SK-N-SH (cell line): Measurements from ENCODE around the gene STX16. TPM values are rescaled to one million over a fixed set of nuclear protein-coding genes. Genes with fewer than 3 reads are reported as not detected.

Experiments
- CTCF ChIA-PET: fragments of 300-600, 350-600 bp; formaldehyde crosslinking; extraction: SDS; loops from one replicate; lab custom pipeline; 2021; lab: Yijun Ruan, JAX
- POLR2A ChIA-PET: fragments of 350-600 bp; sonication (Branson Sonifier 250); formaldehyde crosslinking; extraction: SDS; loops from one replicate; lab custom pipeline; 2020; ENCODE audit warnings: antibody characterized with exemption, inconsistent platforms; lab: Yijun Ruan, JAX
- DNase-seq: peaks from one replicate; pipeline ENCODE4 v3.0.0; 2012
- H2AFZ ChIP-seq: fragments of 200-600 bp; sonication (generic); 2 replicates; pipeline ENCODE4 v1.8.1; 2016; ENCODE audit warnings: antibody characterized with exemption, mild to moderate bottlenecking, low read depth
- H3F3A ChIP-seq: fragments of 200-600 bp; sonication (generic); replicated peaks from 2 replicates; pipeline ENCODE3; 2016; ENCODE audit warnings: antibody characterized with exemption, mild to moderate bottlenecking; ENCODE audit not compliant: insufficient read depth
- H3K27ac ChIP-seq, 2 experiments: fragments of 200-500 bp in 1 of 2; fragments of 200-600 bp in 1 of 2; sonication (Bioruptor generic) in 1 of 2; sonication (generic), shearing (Covaris generic) in 1 of 2; 2 replicates each; pipeline versions ENCODE4 v1.5.1 to v1.6.1; 2014 to 2016; ENCODE audit warnings: low read depth in 2 of 2, inconsistent platforms in 1 of 2, low read length in 1 of 2, mild to moderate bottlenecking in 1 of 2, mixed read lengths in 1 of 2
- H3K27me3 ChIP-seq: fragments of 200-600 bp; sonication (generic), shearing (Covaris generic); 2 replicates; pipeline ENCODE4 v1.6.1; 2016; ENCODE audit warnings: mixed run types; ENCODE audit not compliant: insufficient read depth
- H3K36me3 ChIP-seq, 2 experiments: fragments of 200-500 bp in 1 of 2; fragments of 200-600 bp in 1 of 2; sonication (Bioruptor generic) in 1 of 2; sonication (generic) in 1 of 2; replicated peaks in 1 of 2; 2 replicates each; pipeline versions ENCODE3 to v1.5.1; 2014 to 2016; ENCODE audit warnings: low read length in 1 of 2, mild to moderate bottlenecking in 1 of 2; ENCODE audit not compliant: insufficient read depth in 2 of 2, control insufficient read depth in 1 of 2
- H3K4me1 ChIP-seq, 2 experiments: fragments of 200-500 bp in 1 of 2; fragments of 200-600 bp in 1 of 2; sonication (Bioruptor generic) in 1 of 2; sonication (generic), shearing (Covaris generic) in 1 of 2; 2 replicates each; pipeline versions ENCODE4 v1.5.1 to v1.6.1; 2014 to 2016; ENCODE audit warnings: low read depth in 1 of 2, low read length in 1 of 2, mixed run types in 1 of 2; ENCODE audit not compliant: insufficient read depth in 2 of 2, control insufficient read depth in 1 of 2
- H3K4me2 ChIP-seq: fragments of 200-600 bp; sonication (generic), shearing (Covaris generic); 2 replicates; pipeline ENCODE4 v1.6.1; 2017; ENCODE audit warnings: mixed run types
- H3K4me3 ChIP-seq, 2 experiments: fragments of 200-500 bp in 1 of 2; fragments of 200-600 bp in 1 of 2; sonication (Bioruptor generic) in 1 of 2; sonication (generic), shearing (Covaris generic) in 1 of 2; 2 replicates each; pipeline versions ENCODE4 v1.5.1 to v1.8.1; 2014 to 2016; ENCODE audit warnings: low read depth in 2 of 2, inconsistent platforms in 1 of 2, low read length in 1 of 2, mild to moderate bottlenecking in 1 of 2, mixed read lengths in 1 of 2, moderate library complexity in 1 of 2
- H3K79me2 ChIP-seq: fragments of 200-600 bp; sonication (generic); 2 replicates; pipeline ENCODE4 v1.8.1; 2017; ENCODE audit warnings: mild to moderate bottlenecking; ENCODE audit not compliant: insufficient read depth
- H3K9ac ChIP-seq: fragments of 200-600 bp; sonication (generic); 2 replicates; pipeline ENCODE4 v1.6.1; 2017; ENCODE audit warnings: mixed run types
- H3K9me2 ChIP-seq: fragments of 200-600 bp; sonication (generic); 2 replicates; pipeline ENCODE4 v1.6.1; 2017; ENCODE audit warnings: mixed run types
- H3K9me3 ChIP-seq: fragments of 200-600 bp; sonication (generic); 2 replicates; pipeline ENCODE4 v1.6.1; 2017; ENCODE audit warnings: mixed run types, mild to moderate bottlenecking, moderate library complexity
- H4K20me1 ChIP-seq: fragments of 200-600 bp; sonication (generic); 2 replicates; pipeline ENCODE4 v1.6.1; 2017; ENCODE audit warnings: mild to moderate bottlenecking, mixed run types; ENCODE audit not compliant: insufficient read depth
- CTCF ChIP-seq: fragments of 200-600 bp; sonication (generic); IDR thresholded peaks from 2 replicates; pipeline ENCODE4 v1.6.1; 2017; ENCODE audit warnings: antibody characterized with exemption, mild to moderate bottlenecking, moderate library complexity
- EZH2phosphoT487 ChIP-seq: fragments of 200-600 bp; sonication (generic); IDR thresholded peaks from 2 replicates; pipeline ENCODE4 v1.6.1; 2017; ENCODE audit warnings: low read depth, mixed run types, mild to moderate bottlenecking, antibody characterized with exemption, moderate library complexity, borderline replicate concordance
- FOXJ3 ChIP-seq: sonication (generic); formaldehyde crosslinking; IDR thresholded peaks from 2 replicates; pipeline ENCODE4 v1.5.1; 2020; ENCODE audit warnings: mild to moderate bottlenecking, missing genetic modification reagents
- GATA2 ChIP-seq: sonication (generic); formaldehyde crosslinking; IDR thresholded peaks from 2 replicates; pipeline ENCODE4 v1.5.0; 2020; ENCODE audit warnings: mild to moderate bottlenecking, missing genetic modification reagents
- JUND ChIP-seq: IDR thresholded peaks from 2 replicates; pipeline ENCODE4 v1.4.0; 2012
- MXI1 ChIP-seq: IDR thresholded peaks from 2 replicates; pipeline ENCODE4 v1.6.1; 2012; ENCODE audit warnings: mild to moderate bottlenecking, low read depth, low read length, improper control_type of control experiment
- NRF1 ChIP-seq: IDR thresholded peaks from 2 replicates; pipeline ENCODE4 v1.6.1; 2012; ENCODE audit warnings: low read depth, mild to moderate bottlenecking, low read length
- POLR2AphosphoS5 ChIP-seq: IDR thresholded peaks from 2 replicates; pipeline ENCODE4 v1.6.1; 2012; ENCODE audit warnings: low read depth, low read length
- RAD21 ChIP-seq: IDR thresholded peaks from 2 replicates; pipeline ENCODE4 v1.6.1; 2012; ENCODE audit warnings: mild to moderate bottlenecking, low read length
- TAF1 ChIP-seq: IDR thresholded peaks from 2 replicates; pipeline ENCODE4 v1.6.1; 2012; ENCODE audit warnings: low read depth, mild to moderate bottlenecking, low read length, moderate library complexity, borderline replicate concordance
- TCF12 ChIP-seq: IDR thresholded peaks from 2 replicates; pipeline ENCODE4 v1.4.0; 2012
- TEAD4 ChIP-seq: IDR thresholded peaks from 2 replicates; pipeline ENCODE4 v1.4.0; 2012; ENCODE audit warnings: mild to moderate bottlenecking, borderline replicate concordance; ENCODE audit not compliant: insufficient read depth
- USF2 ChIP-seq: fragments of 150-350 bp; IDR thresholded peaks from 2 replicates; pipeline ENCODE4 v1.6.1; 2017; ENCODE audit warnings: antibody characterized with exemption, low read length, low read depth, borderline replicate concordance
- YY1 ChIP-seq: IDR thresholded peaks from 2 replicates; pipeline ENCODE4 v1.4.0; 2012; ENCODE audit warnings: low read depth, mild to moderate bottlenecking
- WGBS: methylation state at CpG from one replicate; pipeline ENCODE4 v1.1.6; 2017; ENCODE audit warnings: low lambda C conversion rate; 5-methylcytosine and 5-hydroxymethylcytosine counted together
- polyA plus RNA-seq, 3 experiments: library from polyadenylated mRNA; depleted of rRNA; stranded (reverse); fragments of >200 nt; gene quantifications; 2 replicates each; pipeline ENCODE4 v1.2.3, GENCODE V29; 2012
- TF ChIP-seq, protein P1 (sequence below): IDR thresholded peaks from 2 replicates; pipeline ENCODE4 v1.4.0; 2012; ENCODE audit warnings: low read depth, borderline replicate concordance
- TF ChIP-seq, protein P2 (sequence below): IDR thresholded peaks from 2 replicates; pipeline ENCODE4 v1.4.0; 2012; ENCODE audit warnings: low read depth, borderline replicate concordance

The STX16 gene
- polyA plus RNA-seq, 1 of the 3 experiments (the other 2 are of a cell fraction) = 63.8 TPM

GRCh38 chr20:58714923-58715351 is 63.9 kb downstream of the STX16 start:
- Histone ChIP-seq H3K27ac (no peak overlapping the region), H3K4me3 (no peak overlapping the region)
- peak; percentile 19 for DNase-seq
- POLR2A ChIA-PET = no interaction called here
- no peak for TF ChIP-seq MXI1
- TF ChIP-seq, all 33 proteins: peak for 0
- Histone ChIP-seq H2AFZ (no peak overlapping the region), H3K27me3 (no peaks in the 10 kb centered on the region), H3K4me2 (no peak overlapping the region), H3K9me2 (no peaks in the 10 kb centered on the region), H3K4me1 (peaks cover 0 to 5% of the 10 kb centered on the region in 2 experiments; a peak in 1 of 4 replicates), H4K20me1 (no peaks in the 10 kb centered on the region), H3K9ac (no peak overlapping the region), H3K36me3 (no peaks in the 10 kb centered on the region), H3K79me2 (no peaks in the 10 kb centered on the region), H3F3A (no peaks in the 10 kb centered on the region), H3K9me3 (no peaks in the 10 kb centered on the region)
- CTCF ChIA-PET = no interaction called here
- 85% methylated on average over 12 of the region's 14 CpGs for WGBS

DNA sequence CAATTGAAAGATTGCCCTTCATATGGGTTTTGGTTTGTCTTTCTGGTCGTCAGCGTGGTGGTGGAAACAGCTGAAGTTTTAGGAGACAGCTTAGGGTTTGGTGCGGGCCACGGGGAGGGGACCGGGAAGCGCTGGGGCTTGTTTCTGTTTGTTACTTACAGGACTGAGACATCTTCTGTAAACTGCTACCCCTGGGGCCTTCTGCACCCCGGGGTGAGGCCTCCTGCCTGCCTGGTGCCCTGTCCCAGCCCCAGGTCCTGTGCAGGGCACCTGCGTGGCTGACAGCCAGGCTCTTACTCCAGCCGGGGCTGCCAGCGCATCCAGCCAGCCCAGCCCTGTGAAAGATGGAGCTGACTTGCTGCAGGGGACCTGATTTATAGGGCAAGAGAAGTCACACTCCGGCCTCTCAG is 64.3 kb downstream of the STX16 start:
- no peak for TF ChIP-seq EZH2phosphoT487
- no peak for TF ChIP-seq TEAD4
- TF ChIP-seq YY1 = no peak
- no peak for TF ChIP-seq TAF1
- no peak for TF ChIP-seq USF2
- no peak for TF ChIP-seq FOXJ3
- TF ChIP-seq TCF12 = no peak
- no peak for TF ChIP-seq JUND
- TF ChIP-seq GATA2 = no peak
- TF ChIP-seq, protein P1, sequence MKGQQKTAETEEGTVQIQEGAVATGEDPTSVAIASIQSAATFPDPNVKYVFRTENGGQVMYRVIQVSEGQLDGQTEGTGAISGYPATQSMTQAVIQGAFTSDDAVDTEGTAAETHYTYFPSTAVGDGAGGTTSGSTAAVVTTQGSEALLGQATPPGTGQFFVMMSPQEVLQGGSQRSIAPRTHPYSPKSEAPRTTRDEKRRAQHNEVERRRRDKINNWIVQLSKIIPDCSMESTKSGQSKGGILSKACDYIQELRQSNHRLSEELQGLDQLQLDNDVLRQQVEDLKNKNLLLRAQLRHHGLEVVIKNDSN = no peak
- TF ChIP-seq NRF1 = no peak
- no peak for TF ChIP-seq CTCF
- TF ChIP-seq RAD21 = no peak
- TF ChIP-seq POLR2AphosphoS5 = no peak
- TF ChIP-seq, protein P2, sequence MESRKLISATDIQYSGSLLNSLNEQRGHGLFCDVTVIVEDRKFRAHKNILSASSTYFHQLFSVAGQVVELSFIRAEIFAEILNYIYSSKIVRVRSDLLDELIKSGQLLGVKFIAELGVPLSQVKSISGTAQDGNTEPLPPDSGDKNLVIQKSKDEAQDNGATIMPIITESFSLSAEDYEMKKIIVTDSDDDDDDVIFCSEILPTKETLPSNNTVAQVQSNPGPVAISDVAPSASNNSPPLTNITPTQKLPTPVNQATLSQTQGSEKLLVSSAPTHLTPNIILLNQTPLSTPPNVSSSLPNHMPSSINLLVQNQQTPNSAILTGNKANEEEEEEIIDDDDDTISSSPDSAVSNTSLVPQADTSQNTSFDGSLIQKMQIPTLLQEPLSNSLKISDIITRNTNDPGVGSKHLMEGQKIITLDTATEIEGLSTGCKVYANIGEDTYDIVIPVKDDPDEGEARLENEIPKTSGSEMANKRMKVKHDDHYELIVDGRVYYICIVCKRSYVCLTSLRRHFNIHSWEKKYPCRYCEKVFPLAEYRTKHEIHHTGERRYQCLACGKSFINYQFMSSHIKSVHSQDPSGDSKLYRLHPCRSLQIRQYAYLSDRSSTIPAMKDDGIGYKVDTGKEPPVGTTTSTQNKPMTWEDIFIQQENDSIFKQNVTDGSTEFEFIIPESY = no peak
- Histone ChIP-seq H3K27me3 (no peaks in the 10 kb centered on the region), H4K20me1 (no peaks in the 10 kb centered on the region), H3K9ac (no peak overlapping the region), H2AFZ (no peak overlapping the region), H3K4me1 (peaks cover 0 to 5% of the 10 kb centered on the region in 2 experiments; a peak in 1 of 4 replicates), H3K36me3 (no peaks in the 10 kb centered on the region), H3K4me3 (no peak overlapping the region), H3K9me2 (no peaks in the 10 kb centered on the region), H3K9me3 (no peaks in the 10 kb centered on the region), H3K4me2 (no peak overlapping the region), H3K79me2 (no peaks in the 10 kb centered on the region), H3K27ac (no peak overlapping the region), H3F3A (no peaks in the 10 kb centered on the region)
- peak; percentile 29 for DNase-seq
- WGBS = 79% methylated on average over 11 of the region's 11 CpGs
- ChIA-PET CTCF (no interaction called here), POLR2A (no interaction called here)
